HepG2 (cell line): ENCODE results near the gene SSR2. TPM values are rescaled to one million over a fixed set of nuclear protein-coding genes. Genes with fewer than 3 reads are reported as not detected.

ENCODE experiments used
- CREB3 ChIP-seq: sonication (generic); formaldehyde crosslinking; IDR thresholded peaks from 2 replicates; pipeline ENCODE4 v1.5.0; 2020; ENCODE audit warnings: missing genetic modification reagents
- FIP1L1 ChIP-seq: fragments of 200-400 bp; formaldehyde crosslinking; IDR thresholded peaks from 2 replicates; pipeline ENCODE4 v1.6.1; 2018; ENCODE audit warnings: low read depth, mild to moderate bottlenecking, low read length, moderate library complexity, borderline replicate concordance; ENCODE audit not compliant: insufficient read depth
- FOXP1 ChIP-seq, 2 experiments: fragments of 450-650 bp in 1 of 2; IDR thresholded peaks; 2 replicates each; pipeline ENCODE4 v1.6.1; 2017 to 2018; ENCODE audit warnings: antibody characterized with exemption in 1 of 2
- GATAD1 ChIP-seq: IDR thresholded peaks from 2 replicates; pipeline ENCODE4 v1.6.1; 2016; ENCODE audit warnings: missing genetic modification reagents, missing compliant biosample characterization
- GFI1 ChIP-seq: sonication (generic); formaldehyde crosslinking; IDR thresholded peaks from 2 replicates; pipeline ENCODE4 v1.5.0; 2020; ENCODE audit warnings: missing genetic modification reagents, mild to moderate bottlenecking, borderline replicate concordance
- HOXA7 ChIP-seq: sonication (generic); formaldehyde crosslinking; IDR thresholded peaks from 2 replicates; pipeline ENCODE4 v1.8.1; 2022; ENCODE audit warnings: mild to moderate bottlenecking, missing genetic modification reagents, moderate library complexity
- KDM1A ChIP-seq: IDR thresholded peaks from 2 replicates; pipeline ENCODE4 v1.6.1; 2016; ENCODE audit warnings: missing compliant biosample characterization
- KDM5B ChIP-seq: sonication (generic); formaldehyde crosslinking; IDR thresholded peaks from 2 replicates; pipeline ENCODE4 v1.4.0; 2020; ENCODE audit warnings: missing genetic modification reagents, mild to moderate bottlenecking, borderline replicate concordance
- MTA1 ChIP-seq: sonication (generic); formaldehyde crosslinking; IDR thresholded peaks from 2 replicates; pipeline ENCODE4 v1.4.0; 2020; ENCODE audit warnings: missing genetic modification reagents, mild to moderate bottlenecking, borderline replicate concordance
- MXI1 ChIP-seq: IDR thresholded peaks from 3 replicates; pipeline ENCODE4 v1.6.1; 2012; ENCODE audit warnings: low read depth, low read length, inconsistent platforms, borderline replicate concordance
- PAWR ChIP-seq: sonication (generic); formaldehyde crosslinking; IDR thresholded peaks from 2 replicates; pipeline ENCODE4 v1.4.0; 2020; ENCODE audit warnings: missing genetic modification reagents, mild to moderate bottlenecking, borderline replicate concordance
- REXO4 ChIP-seq: sonication (generic); formaldehyde crosslinking; IDR thresholded peaks from 2 replicates; pipeline ENCODE4 v1.8.0; 2022; ENCODE audit warnings: missing genetic modification reagents, mild to moderate bottlenecking, borderline replicate concordance
- TBX2 ChIP-seq: sonication (generic); formaldehyde crosslinking; IDR thresholded peaks from 2 replicates; pipeline ENCODE4 v1.5.0; 2020; ENCODE audit warnings: missing genetic modification reagents, mild to moderate bottlenecking, borderline replicate concordance
- TCF7L2 ChIP-seq: IDR thresholded peaks from 2 replicates; pipeline ENCODE4 v1.6.1; 2011; ENCODE audit warnings: mild to moderate bottlenecking, low read depth, low read length, moderate library complexity
- ZNF138 ChIP-seq: sonication (generic); formaldehyde crosslinking; IDR thresholded peaks from 2 replicates; pipeline ENCODE4 v1.5.0; 2020; ENCODE audit warnings: mild to moderate bottlenecking, low read depth, missing genetic modification reagents
- ZNF205 ChIP-seq: IDR thresholded peaks from 2 replicates; pipeline ENCODE4 v1.6.1; 2018; ENCODE audit warnings: missing biosample characterization, missing genetic modification reagents
- ZNF354B ChIP-seq: sonication (generic); formaldehyde crosslinking; IDR thresholded peaks from 2 replicates; pipeline ENCODE4 v1.8.0; 2022; ENCODE audit warnings: mild to moderate bottlenecking, missing genetic modification reagents
- ZNF468 ChIP-seq: sonication (generic); formaldehyde crosslinking; IDR thresholded peaks from 2 replicates; pipeline ENCODE4 v1.8.0; 2022; ENCODE audit warnings: mild to moderate bottlenecking, moderate library complexity, missing genetic modification reagents
- ZNF652 ChIP-seq: IDR thresholded peaks from 2 replicates; pipeline ENCODE4 v1.6.1; 2016; ENCODE audit warnings: low read depth, borderline replicate concordance
- polyA plus RNA-seq, 8 experiments: library from polyadenylated mRNA; depleted of rRNA in 3 of 8; stranded (reverse) in 7 of 8; unstranded in 1 of 8; fragments of >200 nt; fragmentation: Illumina TruSeq in 4 of 8; extraction: Trizol in 4 of 8; gene quantifications; 2 replicates each; pipeline versions ENCODE4 v1.2.1 to v1.2.3, GENCODE V29; 2011 to 2016; ENCODE audit warnings: low read depth in 4 of 8, missing spikeins in 1 of 8, mixed read lengths in 1 of 8; ENCODE audit not compliant: insufficient read depth in 1 of 8
- total RNA-seq, 5 experiments: library from RNA; depleted of rRNA; stranded (reverse); fragments of >200 nt; fragmentation: Illumina TruSeq; extraction: Trizol; gene quantifications; 2 replicates each; pipeline ENCODE4 v1.2.3, GENCODE V29; 2016; ENCODE audit warnings: low read depth in 1 of 5
- TF ChIP-seq, protein P1 (sequence below): sonication (generic); formaldehyde crosslinking; IDR thresholded peaks from 2 replicates; pipeline ENCODE4 v1.5.0; 2020; ENCODE audit warnings: mild to moderate bottlenecking, missing genetic modification reagents
- TF ChIP-seq, protein P2 (sequence below): sonication (generic); IDR thresholded peaks from 2 replicates; pipeline ENCODE4 v1.6.1; 2016; ENCODE audit warnings: low read depth, borderline replicate concordance

SSR2 gene
- total and polyA plus RNA-seq, 2 of the 13 experiments (the other 11 are each of a cell fraction or from before 2014, with no cell fraction given), result 284 to 461 TPM

DNA sequence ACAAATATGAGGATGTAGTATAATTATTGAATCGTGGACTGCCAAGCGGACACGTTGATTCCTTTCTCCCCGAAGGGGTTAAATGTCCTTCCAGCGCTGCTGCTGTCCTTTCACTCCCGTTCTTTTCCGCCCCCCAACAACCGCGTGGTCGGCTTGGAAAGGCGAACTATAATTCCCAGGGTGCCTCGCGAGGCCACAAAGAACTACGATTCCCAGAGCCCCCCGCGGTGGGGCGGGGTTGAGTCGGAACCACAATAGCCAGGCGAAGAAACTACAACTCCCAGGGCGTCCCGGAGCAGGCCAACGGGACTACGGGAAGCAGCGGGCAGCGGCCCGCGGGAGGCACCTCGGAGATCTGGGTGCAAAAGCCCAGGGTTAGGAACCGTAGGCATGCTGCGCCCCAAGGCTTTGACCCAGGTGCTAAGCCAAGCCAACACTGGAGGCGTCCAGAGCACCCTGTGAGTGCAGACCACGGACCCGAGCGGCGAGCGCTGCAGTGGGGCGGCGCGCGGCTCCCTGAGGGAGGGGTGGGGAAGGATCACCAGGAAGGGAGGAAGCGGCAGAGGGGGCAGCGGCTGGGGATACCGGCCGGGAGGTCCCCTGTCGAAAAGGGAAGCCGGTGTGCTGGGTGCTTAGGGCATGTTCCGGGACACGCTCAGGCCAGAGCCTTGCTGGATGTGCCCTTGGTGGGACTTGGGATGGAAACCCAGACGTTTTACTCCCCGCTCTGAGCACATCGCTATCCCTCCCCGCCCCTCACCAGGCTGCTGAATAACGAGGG lies 33.9 kb upstream of the SSR2 start, which contains the start of gene LAMTOR2 (continued):
- TF ChIP-seq, protein P1, sequence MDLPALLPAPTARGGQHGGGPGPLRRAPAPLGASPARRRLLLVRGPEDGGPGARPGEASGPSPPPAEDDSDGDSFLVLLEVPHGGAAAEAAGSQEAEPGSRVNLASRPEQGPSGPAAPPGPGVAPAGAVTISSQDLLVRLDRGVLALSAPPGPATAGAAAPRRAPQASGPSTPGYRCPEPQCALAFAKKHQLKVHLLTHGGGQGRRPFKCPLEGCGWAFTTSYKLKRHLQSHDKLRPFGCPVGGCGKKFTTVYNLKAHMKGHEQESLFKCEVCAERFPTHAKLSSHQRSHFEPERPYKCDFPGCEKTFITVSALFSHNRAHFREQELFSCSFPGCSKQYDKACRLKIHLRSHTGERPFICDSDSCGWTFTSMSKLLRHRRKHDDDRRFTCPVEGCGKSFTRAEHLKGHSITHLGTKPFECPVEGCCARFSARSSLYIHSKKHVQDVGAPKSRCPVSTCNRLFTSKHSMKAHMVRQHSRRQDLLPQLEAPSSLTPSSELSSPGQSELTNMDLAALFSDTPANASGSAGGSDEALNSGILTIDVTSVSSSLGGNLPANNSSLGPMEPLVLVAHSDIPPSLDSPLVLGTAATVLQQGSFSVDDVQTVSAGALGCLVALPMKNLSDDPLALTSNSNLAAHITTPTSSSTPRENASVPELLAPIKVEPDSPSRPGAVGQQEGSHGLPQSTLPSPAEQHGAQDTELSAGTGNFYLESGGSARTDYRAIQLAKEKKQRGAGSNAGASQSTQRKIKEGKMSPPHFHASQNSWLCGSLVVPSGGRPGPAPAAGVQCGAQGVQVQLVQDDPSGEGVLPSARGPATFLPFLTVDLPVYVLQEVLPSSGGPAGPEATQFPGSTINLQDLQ (CRISPR knock-in tag), result no peak
- peak; percentile 96; the same call in 2 of the 3 replicates for TF ChIP-seq MXI1
- TF ChIP-seq, protein P2, sequence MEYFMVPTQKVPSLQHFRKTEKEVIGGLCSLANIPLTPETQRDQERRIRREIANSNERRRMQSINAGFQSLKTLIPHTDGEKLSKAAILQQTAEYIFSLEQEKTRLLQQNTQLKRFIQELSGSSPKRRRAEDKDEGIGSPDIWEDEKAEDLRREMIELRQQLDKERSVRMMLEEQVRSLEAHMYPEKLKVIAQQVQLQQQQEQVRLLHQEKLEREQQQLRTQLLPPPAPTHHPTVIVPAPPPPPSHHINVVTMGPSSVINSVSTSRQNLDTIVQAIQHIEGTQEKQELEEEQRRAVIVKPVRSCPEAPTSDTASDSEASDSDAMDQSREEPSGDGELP, result no peak; the same call in 1 of the 2 replicates
- TF ChIP-seq ZNF354B, result 0 out of 2 replicates have a peak, but pooled peaks have one; percentile 11
- TF ChIP-seq FOXP1 (IDR thresholded peaks at IDR 0.05), result no peak
- no peak for TF ChIP-seq FOXP1 (CRISPR knock-in tag; IDR thresholded peaks at IDR 0.05)
- TF ChIP-seq ZNF205 (CRISPR knock-in tag), result peak; percentile 49; the same call in 1 of the 2 replicates
- TF ChIP-seq KDM1A, result no peak
- TF ChIP-seq GATAD1 (CRISPR knock-in tag), result peak; percentile 88
- TF ChIP-seq PAWR, result 0 out of 2 replicates have a peak, but pooled peaks have one; percentile 5
- TF ChIP-seq TCF7L2, result no peak
- no peak for TF ChIP-seq HOXA7 (CRISPR knock-in tag)
- TF ChIP-seq ZNF138 (CRISPR knock-in tag), result 0 out of 2 replicates have a peak, but pooled peaks have one; percentile 21
- TF ChIP-seq ZNF652 (CRISPR knock-in tag), result peak; percentile 99
- no peak for TF ChIP-seq FIP1L1
- TF ChIP-seq REXO4 (CRISPR knock-in tag), result no peak
- TF ChIP-seq GFI1 (CRISPR knock-in tag), result no peak
- TF ChIP-seq MTA1 (CRISPR knock-in tag), result peak; percentile 57; the same call in 1 of the 2 replicates
- TF ChIP-seq CREB3 (CRISPR knock-in tag), result no peak
- peak; percentile 48; the same call in 1 of the 2 replicates for TF ChIP-seq KDM5B (CRISPR knock-in tag)
- TF ChIP-seq ZNF468 (CRISPR knock-in tag), result no peak
- peak; percentile 66 for TF ChIP-seq TBX2
